Measurements from ENCODE around the gene KLHDC1. TPM values are rescaled to one million over a fixed set of nuclear protein-coding genes. Genes with fewer than 3 reads are reported as not detected.
"Not testable (repeated sequence)": the region's sequence is repeated elsewhere in the genome, so short reads cannot be mapped to it uniquely, and the experiment has no call there.

KLHDC1 gene, protein sequence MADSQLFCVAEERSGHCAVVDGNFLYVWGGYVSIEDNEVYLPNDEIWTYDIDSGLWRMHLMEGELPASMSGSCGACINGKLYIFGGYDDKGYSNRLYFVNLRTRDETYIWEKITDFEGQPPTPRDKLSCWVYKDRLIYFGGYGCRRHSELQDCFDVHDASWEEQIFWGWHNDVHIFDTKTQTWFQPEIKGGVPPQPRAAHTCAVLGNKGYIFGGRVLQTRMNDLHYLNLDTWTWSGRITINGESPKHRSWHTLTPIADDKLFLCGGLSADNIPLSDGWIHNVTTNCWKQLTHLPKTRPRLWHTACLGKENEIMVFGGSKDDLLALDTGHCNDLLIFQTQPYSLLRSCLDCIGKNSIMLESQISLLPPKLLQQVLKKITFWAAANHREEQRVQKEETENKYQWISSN
- total RNA-seq: 7.2 TPM
- polyA plus RNA-seq (ENCODE audit: insufficient read depth in 1 of 8, insufficient read length in 8 of 8, low replicate concordance in 1 of 8): 1 to 10 TPM; 3.3 to 5.8 (median 4.8) TPM
- long read RNA-seq, donor 1, partial matches to known transcripts: 0 of 1 reads
- long read RNA-seq, donor 1, other reads (novel, unspliced or antisense): 0 of 1 reads
- long read RNA-seq, donor 2: 0 reads
- long read RNA-seq, donor 3, partial matches to known transcripts: 0 of 1 reads
- long read RNA-seq, donor 3, other reads (novel, unspliced or antisense): 0 of 1 reads
- long read RNA-seq, donor 4, partial matches to known transcripts: 0 of 1 reads
- long read RNA-seq, donor 4, other reads (novel, unspliced or antisense): 0 of 1 reads
- long read RNA-seq, donor 5, partial matches to known transcripts: 0 of 1 reads
- long read RNA-seq, donor 5, other reads (novel, unspliced or antisense): 0 of 1 reads
- long read RNA-seq, donor 6: 0 reads
- long read RNA-seq, donor 7, partial matches to known transcripts: 0 of 1 reads
- long read RNA-seq, donor 7, other reads (novel, unspliced or antisense): 0 of 1 reads
- long read RNA-seq, donor 8, partial matches to known transcripts: 0 of 1 reads
- long read RNA-seq, donor 8, other reads (novel, unspliced or antisense): 0 of 1 reads
- long read RNA-seq, donor 9: 0 reads
- long read RNA-seq, donor 10: 0 reads
- long read RNA-seq, donor 11, partial matches to known transcripts: 33 of 34 reads
- long read RNA-seq, donor 11, other reads (novel, unspliced or antisense): 0 of 34 reads

DNA sequence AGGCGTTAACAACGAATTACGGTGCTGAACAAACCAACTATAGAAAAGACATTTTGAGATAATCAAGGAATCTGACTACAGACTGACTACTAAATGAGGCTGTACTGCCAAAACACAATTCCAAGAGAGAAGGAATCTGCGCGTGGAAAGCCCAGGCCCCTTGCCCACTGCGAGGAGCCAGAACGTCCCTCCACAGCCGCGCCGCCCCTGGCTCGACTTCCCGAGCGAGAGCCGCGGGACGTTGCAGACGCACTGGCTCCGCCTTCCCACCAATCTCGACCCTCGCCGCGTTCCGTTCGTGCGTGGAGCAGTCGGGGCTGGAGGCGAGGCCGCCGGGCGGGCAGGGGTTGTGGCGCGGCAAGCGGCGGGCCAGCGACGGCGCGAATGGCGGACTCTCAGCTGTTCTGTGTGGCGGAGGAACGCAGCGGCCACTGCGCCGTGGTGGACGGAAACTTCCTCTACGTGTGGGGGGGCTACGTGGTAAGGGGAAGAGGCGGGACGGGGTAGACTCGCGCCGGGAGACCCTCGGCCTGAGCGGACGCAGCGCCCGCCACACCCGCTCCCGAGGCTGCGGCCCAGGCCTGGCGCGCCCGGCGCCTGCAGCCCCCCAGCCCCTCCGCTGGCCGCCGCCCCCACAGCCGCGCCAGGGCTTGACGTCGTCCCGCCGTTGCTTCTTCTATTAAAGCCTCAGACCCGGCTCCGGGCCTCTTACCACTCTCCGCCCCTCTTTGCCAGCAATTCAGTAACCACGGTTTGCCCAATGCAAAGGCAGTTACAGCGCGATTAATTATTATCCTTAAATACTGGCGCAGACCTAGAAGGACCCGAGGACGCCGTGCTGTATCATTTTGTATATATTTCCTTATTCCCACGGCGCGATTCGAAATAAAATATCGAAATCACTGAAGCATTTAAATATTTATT lies at the start of gene KLHDC1:
KLHDC1 (plus strand) TSS at position 310 of the 924 bp plus-strand sequence; CDS start at position 385, 75 bp downstream.
- no peaks in the 10 kb centered on the region for H3K36me3 ChIP-seq (ENCODE audit: control insufficient read depth, insufficient read depth, low read length)
- under 1% methylated on average over 74 of the region's 88 CpGs for WGBS (ENCODE audit: insufficient coverage)
- DNase-seq: peak; percentile 96
- H3K9me3 ChIP-seq (replicated peaks; ENCODE audit: control insufficient read depth, low read depth, low read length): no peaks in the 10 kb centered on the region
- H3K27me3 ChIP-seq (ENCODE audit: control insufficient read depth, insufficient read depth, low read length): no peaks in the 10 kb centered on the region
- H3K4me1 ChIP-seq (ENCODE audit: control insufficient read depth, insufficient read depth, low read length): peaks cover 8% of the 10 kb centered on the region
- peak within 1 kb of the TSS; percentile 91 for H3K27ac ChIP-seq (ENCODE audit: low read length)
- H3K4me3 ChIP-seq (ENCODE audit: low read length): peak within 1 kb of the TSS; percentile 54

DNA sequence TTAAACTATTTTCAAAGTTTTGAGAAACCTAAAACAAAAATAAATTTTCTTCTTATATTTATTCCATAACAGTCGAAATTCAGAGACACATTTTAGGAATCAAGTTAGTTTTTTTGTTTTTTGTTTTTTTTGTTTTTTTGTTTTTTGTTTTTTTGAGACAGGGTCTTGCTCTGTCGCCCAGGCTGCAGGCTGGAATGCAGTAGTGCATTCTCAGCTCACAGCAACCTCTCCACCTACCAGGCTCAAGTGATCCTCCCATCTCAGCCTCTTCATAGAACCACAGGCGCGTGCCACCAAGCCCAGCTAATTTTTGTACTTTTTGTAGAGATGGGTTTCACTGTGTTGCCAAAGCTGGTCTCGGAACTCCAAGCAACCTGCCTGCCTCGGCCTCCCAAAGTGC lies 39.4 kb upstream of the KLHDC1 start:
- peaks cover 10% of the 10 kb centered on the region for H3K36me3 ChIP-seq (ENCODE audit: control insufficient read depth, insufficient read depth, low read length)
- DNase-seq: no peak
- H3K27ac ChIP-seq (ENCODE audit: low read length): no peak overlapping the region
- no peaks in the 10 kb centered on the region for H3K27me3 ChIP-seq (ENCODE audit: control insufficient read depth, insufficient read depth, low read length)
- H3K9me3 ChIP-seq (replicated peaks; ENCODE audit: control insufficient read depth, low read depth, low read length): no peaks in the 10 kb centered on the region
- no peak overlapping the region for H3K4me3 ChIP-seq (ENCODE audit: low read length)
- no peaks in the 10 kb centered on the region for H3K4me1 ChIP-seq (ENCODE audit: control insufficient read depth, insufficient read depth, low read length)
- WGBS (ENCODE audit: insufficient coverage): no CpG with 5 or more reads among the region's 6 CpGs

DNA sequence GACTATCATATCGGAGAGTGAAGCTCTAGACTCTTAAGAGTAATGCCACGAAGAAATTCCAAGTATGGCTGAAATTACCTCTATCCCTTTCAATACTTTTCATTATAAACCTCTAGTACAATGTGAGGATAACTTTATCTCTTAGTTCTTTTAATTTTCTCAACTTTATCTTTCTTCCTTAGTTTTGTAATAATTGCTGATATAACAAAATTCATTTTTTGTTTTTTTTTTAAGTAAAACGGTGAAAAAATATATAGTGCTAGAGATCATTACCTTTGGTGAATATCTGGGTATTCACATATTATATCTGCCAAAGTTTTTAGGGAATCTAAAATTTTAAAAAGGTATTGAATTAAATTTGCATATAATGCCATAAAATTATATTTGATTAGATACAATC lies 38.4 kb upstream of the KLHDC1 start:
- Histone ChIP-seq H3K36me3 (ENCODE audit: control insufficient read depth, insufficient read depth, low read length) (peaks cover 10% of the 10 kb centered on the region), H3K27ac (ENCODE audit: low read length) (no peak overlapping the region), H3K27me3 (ENCODE audit: control insufficient read depth, insufficient read depth, low read length) (no peaks in the 10 kb centered on the region), H3K4me3 (ENCODE audit: low read length) (no peak overlapping the region), H3K4me1 (ENCODE audit: control insufficient read depth, insufficient read depth, low read length) (no peaks in the 10 kb centered on the region), H3K9me3 (replicated peaks; ENCODE audit: control insufficient read depth, low read depth, low read length) (no peaks in the 10 kb centered on the region)
- no CpG with 5 or more reads among the region's 3 CpGs for WGBS (ENCODE audit: insufficient coverage)
- no peak for DNase-seq

DNA sequence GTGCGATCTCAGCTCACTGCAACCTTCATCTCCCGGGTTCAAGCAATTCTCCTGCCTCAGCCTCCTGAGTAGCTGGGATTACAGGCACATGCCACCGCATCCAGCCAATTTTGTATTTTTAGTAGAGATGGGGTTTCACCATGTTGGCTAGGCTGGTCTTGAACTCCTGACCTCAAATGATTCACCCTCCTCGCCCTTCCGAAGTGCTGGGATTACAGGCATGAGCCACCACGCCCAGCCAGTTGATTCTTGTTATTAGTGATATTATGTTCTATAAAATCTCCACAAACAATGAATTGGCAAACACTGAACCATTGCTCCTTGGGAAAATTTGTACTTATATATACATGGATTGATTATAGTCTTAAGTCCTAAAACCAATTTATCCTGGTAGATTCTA lies 35.4 kb upstream of the KLHDC1 start:
- not testable (repeated sequence) for DNase-seq; H3K4me3 ChIP-seq (ENCODE audit: low read length); H3K36me3 ChIP-seq (ENCODE audit: control insufficient read depth, insufficient read depth, low read length); H3K9me3 ChIP-seq (replicated peaks; ENCODE audit: control insufficient read depth, low read depth, low read length); H3K4me1 ChIP-seq (ENCODE audit: control insufficient read depth, insufficient read depth, low read length); H3K27ac ChIP-seq (ENCODE audit: low read length); H3K27me3 ChIP-seq (ENCODE audit: control insufficient read depth, insufficient read depth, low read length)
- 100% methylated on average over 2 of the region's 6 CpGs for WGBS (ENCODE audit: insufficient coverage)

DNA sequence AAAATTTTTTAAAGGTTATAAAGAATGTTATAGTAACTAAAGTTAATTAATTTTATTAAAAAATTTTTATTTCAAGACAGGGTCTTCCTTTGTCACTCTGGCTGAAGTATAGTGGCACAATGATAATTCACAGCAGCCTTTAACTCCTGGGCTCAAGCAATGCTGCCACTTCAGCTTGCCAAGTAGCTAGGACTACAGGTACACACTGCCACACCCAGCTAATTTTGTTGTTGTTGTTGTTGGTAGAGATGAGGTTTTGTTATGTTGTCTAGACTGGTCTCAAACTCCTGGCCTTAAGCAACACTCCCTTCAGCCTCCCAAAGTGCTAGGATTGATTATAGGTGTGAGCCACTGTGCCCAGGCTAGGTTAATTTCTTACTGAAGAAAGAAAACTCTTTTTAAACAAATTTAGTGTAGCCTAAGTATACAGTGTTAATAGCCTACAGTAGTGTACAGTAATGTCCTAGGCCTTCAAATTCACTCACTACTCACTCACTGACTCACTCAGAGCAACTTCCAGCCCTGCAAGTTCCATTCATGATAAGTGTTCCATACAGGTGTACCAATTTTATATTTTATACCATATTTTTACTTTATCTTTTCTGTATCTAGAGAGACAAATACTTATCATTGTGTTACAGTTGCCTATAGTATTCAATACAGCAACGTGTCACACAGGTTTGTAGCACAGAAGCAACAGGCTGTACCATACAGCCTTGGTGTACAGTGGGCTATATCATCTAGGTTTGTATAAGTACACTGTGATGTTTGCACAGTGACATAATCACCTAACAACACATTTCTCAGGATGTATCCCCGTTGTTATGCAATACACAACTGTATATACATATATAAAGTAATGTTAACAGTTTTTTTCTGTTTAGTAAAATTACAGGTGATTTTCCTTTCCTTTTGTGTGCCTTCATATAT lies 33.1 kb upstream of the KLHDC1 start:
- no CpG with 5 or more reads among the region's 2 CpGs for WGBS (ENCODE audit: insufficient coverage)
- Histone ChIP-seq H3K27me3 (ENCODE audit: control insufficient read depth, insufficient read depth, low read length) (no peaks in the 10 kb centered on the region), H3K4me1 (ENCODE audit: control insufficient read depth, insufficient read depth, low read length) (no peaks in the 10 kb centered on the region), H3K36me3 (ENCODE audit: control insufficient read depth, insufficient read depth, low read length) (no peaks in the 10 kb centered on the region), H3K9me3 (replicated peaks; ENCODE audit: control insufficient read depth, low read depth, low read length) (no peaks in the 10 kb centered on the region), H3K4me3 (ENCODE audit: low read length) (no peak overlapping the region), H3K27ac (ENCODE audit: low read length) (no peak overlapping the region)
- no peak for DNase-seq

DNA sequence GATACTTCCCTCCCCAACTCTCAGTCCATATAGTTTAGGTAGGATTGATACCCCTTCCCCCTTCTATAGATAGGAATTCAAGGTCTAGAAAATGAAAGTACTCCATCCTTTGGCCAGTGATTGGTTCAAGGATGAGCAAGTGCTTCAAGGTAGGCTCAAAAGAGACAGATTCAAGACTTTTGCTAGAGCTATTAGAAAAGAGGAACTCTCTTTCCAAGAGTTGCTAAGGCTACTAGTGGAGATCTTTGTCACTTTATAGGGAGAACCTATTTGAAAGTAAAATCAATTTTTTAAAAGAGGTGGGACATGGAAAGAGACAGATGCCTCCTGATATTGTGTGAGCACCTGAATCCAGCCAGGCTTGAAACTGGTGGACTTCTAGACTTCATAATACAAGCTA lies 22.4 kb upstream of the KLHDC1 start:
- DNase-seq: no peak
- Histone ChIP-seq H3K4me3 (ENCODE audit: low read length) (no peak overlapping the region), H3K27ac (ENCODE audit: low read length) (no peak overlapping the region), H3K36me3 (ENCODE audit: control insufficient read depth, insufficient read depth, low read length) (peaks cover 6% of the 10 kb centered on the region), H3K4me1 (ENCODE audit: control insufficient read depth, insufficient read depth, low read length) (no peaks in the 10 kb centered on the region), H3K27me3 (ENCODE audit: control insufficient read depth, insufficient read depth, low read length) (no peaks in the 10 kb centered on the region), H3K9me3 (replicated peaks; ENCODE audit: control insufficient read depth, low read depth, low read length) (no peaks in the 10 kb centered on the region)

DNA sequence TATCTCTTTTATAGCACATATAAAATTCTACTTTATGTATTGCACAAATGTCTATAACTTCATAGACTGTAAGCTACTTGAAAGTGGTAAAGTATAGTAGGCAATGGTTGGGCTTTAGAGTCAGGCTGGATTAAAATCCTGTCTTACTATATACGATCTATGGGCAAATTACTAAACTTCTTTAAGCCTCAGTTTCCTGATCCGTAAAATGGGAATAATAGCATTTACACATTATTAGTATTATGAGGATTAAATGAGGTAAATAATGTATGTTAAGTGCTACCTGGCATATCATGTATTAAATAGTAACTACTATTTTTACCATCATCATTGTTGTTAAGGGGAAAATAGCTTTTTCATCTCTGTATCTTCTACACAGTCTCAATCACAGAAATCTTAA lies 19.3 kb upstream of the KLHDC1 start:
- no CpG with 5 or more reads among the region's 2 CpGs for WGBS (ENCODE audit: insufficient coverage)
- Histone ChIP-seq H3K27me3 (ENCODE audit: control insufficient read depth, insufficient read depth, low read length) (no peaks in the 10 kb centered on the region), H3K4me3 (ENCODE audit: low read length) (no peak overlapping the region), H3K4me1 (ENCODE audit: control insufficient read depth, insufficient read depth, low read length) (no peaks in the 10 kb centered on the region), H3K27ac (ENCODE audit: low read length) (no peak overlapping the region), H3K36me3 (ENCODE audit: control insufficient read depth, insufficient read depth, low read length) (peaks cover 16% of the 10 kb centered on the region), H3K9me3 (replicated peaks; ENCODE audit: control insufficient read depth, low read depth, low read length) (peaks cover 2% of the 10 kb centered on the region)
- DNase-seq: no peak

DNA sequence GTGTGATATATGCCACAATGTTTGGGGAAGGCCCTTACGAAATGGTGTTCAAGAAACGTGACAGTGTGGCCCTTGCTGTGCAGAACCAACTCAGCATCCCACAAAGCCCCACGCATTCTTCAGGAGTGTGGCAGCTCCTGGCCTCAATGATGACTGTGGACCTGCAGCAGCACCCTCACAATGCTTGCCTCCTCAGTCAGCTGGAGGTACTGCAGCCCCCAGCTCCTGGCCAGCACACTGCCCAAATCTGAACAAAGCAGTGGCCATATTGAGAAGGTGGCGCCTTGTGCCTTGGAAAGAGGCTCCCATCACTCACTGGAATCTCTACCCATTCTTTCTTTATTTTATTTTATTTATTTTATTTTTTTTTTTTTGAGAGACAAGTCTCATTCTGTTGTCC lies 15.3 kb upstream of the KLHDC1 start:
- Histone ChIP-seq H3K9me3 (replicated peaks; ENCODE audit: control insufficient read depth, low read depth, low read length) (peaks cover 2% of the 10 kb centered on the region), H3K4me3 (ENCODE audit: low read length) (no peak overlapping the region), H3K27ac (ENCODE audit: low read length) (no peak overlapping the region), H3K4me1 (ENCODE audit: control insufficient read depth, insufficient read depth, low read length) (no peaks in the 10 kb centered on the region), H3K27me3 (ENCODE audit: control insufficient read depth, insufficient read depth, low read length) (no peaks in the 10 kb centered on the region), H3K36me3 (ENCODE audit: control insufficient read depth, insufficient read depth, low read length) (peaks cover 15% of the 10 kb centered on the region)
- WGBS (ENCODE audit: insufficient coverage): 88% methylated on average over 2 of the region's 4 CpGs
- no peak for DNase-seq

DNA sequence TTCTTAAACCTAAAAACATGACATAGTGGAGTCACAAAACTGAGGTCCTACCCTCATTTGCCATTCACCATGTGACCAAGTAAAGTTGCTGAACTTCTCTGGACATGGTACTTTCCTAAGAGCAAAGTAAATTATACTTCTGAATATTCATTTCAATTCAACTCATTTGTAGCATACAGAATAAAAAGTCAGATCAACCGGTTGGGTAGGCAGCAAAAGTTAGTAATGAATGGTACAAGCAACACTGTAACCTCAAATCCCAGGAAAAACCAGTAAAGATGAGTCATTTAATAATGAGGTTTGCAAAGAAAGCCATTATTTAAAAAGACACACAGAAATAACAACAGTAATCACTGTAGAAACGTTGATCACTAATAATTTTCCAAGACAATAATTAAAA lies 13.6 kb upstream of the KLHDC1 start:
- DNase-seq: no peak

More for the DNA sequence above, 13.6 kb upstream of the KLHDC1 start:
- H3K4me3 ChIP-seq (ENCODE audit: low read length): no peak overlapping the region
- H3K9me3 ChIP-seq (replicated peaks; ENCODE audit: control insufficient read depth, low read depth, low read length): peaks cover 2% of the 10 kb centered on the region
- 83% methylated on average over 1 of the region's 2 CpGs for WGBS (ENCODE audit: insufficient coverage)
- no peaks in the 10 kb centered on the region for H3K4me1 ChIP-seq (ENCODE audit: control insufficient read depth, insufficient read depth, low read length)
- H3K27ac ChIP-seq (ENCODE audit: low read length): no peak overlapping the region
- H3K36me3 ChIP-seq (ENCODE audit: control insufficient read depth, insufficient read depth, low read length): peaks cover 17% of the 10 kb centered on the region
- no peaks in the 10 kb centered on the region for H3K27me3 ChIP-seq (ENCODE audit: control insufficient read depth, insufficient read depth, low read length)
